WTC11 (cell line): ENCODE data around the gene SBK3. TPM values are rescaled to one million over a fixed set of nuclear protein-coding genes. Genes with fewer than 3 reads are reported as not detected.
"Not testable (repeated sequence)": the region's sequence is repeated elsewhere in the genome, so short reads cannot be mapped to it uniquely, and the experiment has no call there.

Experiments
- ATAC-seq: fragments of 200-7000 bp; cut with Tn5 transposase; 2 replicates; pipeline ENCODE4 v1.10.0; 2021; ENCODE audit warnings: mild to moderate bottlenecking, moderate library complexity
- CTCF ChIA-PET: fragments of 300-600 bp; sonication (Branson Sonifier 250); formaldehyde crosslinking; loops from one replicate; lab custom pipeline; 2021; ENCODE audit warnings: antibody characterized with exemption; lab: Charles Lee
- POLR2A ChIA-PET: fragments of 350-600 bp; sonication (Branson Sonifier 250); formaldehyde crosslinking; loops from one replicate; lab custom pipeline; 2021; ENCODE audit warnings: antibody characterized with exemption; lab: Charles Lee
- DNase-seq: peaks from one replicate; pipeline ENCODE4 v3.0.0; 2021; ENCODE audit warnings: low spot score
- H3K27ac Mint-ChIP-seq: 2 replicates; pipeline ENCODE4 v1.8.0; 2021; ENCODE audit warnings: mixed read lengths
- H3K27me3 Mint-ChIP-seq: 2 replicates; pipeline ENCODE4 v1.8.0; 2021; ENCODE audit warnings: low read depth, mild to moderate bottlenecking, moderate library complexity, mixed read lengths
- H3K36me3 Mint-ChIP-seq: 2 replicates; pipeline ENCODE4 v1.8.0; 2021; ENCODE audit warnings: mixed read lengths
- H3K4me1 Mint-ChIP-seq: 2 replicates; pipeline ENCODE4 v1.8.0; 2022; ENCODE audit warnings: mixed read lengths
- H3K4me3 Mint-ChIP-seq: 2 replicates; pipeline ENCODE4 v1.8.0; 2021; ENCODE audit warnings: mild to moderate bottlenecking, moderate library complexity, mixed read lengths
- H3K9me3 Mint-ChIP-seq: 2 replicates; pipeline ENCODE4 v1.8.0; 2021; ENCODE audit warnings: mixed read lengths
- CREB1 ChIP-seq: sonication (generic); formaldehyde crosslinking; IDR thresholded peaks from 2 replicates; pipeline ENCODE4 v1.8.0; 2023; ENCODE audit warnings: mild to moderate bottlenecking, missing genetic modification reagents
- CTCF ChIP-seq: fragments of 200-600 bp; IDR thresholded peaks from 2 replicates; pipeline ENCODE4 v1.8.0; 2022; ENCODE audit warnings: antibody characterized with exemption
- FOXK1 ChIP-seq: sonication (generic); formaldehyde crosslinking; IDR thresholded peaks from 2 replicates; pipeline ENCODE4 v1.8.0; 2022; ENCODE audit warnings: mild to moderate bottlenecking, moderate library complexity, missing genetic modification reagents
- FOXP1 ChIP-seq: sonication (generic); formaldehyde crosslinking; IDR thresholded peaks from 2 replicates; pipeline ENCODE4 v1.8.0; 2022; ENCODE audit warnings: missing genetic modification reagents, mild to moderate bottlenecking, moderate library complexity, borderline replicate concordance
- GTF2I ChIP-seq: fragments of 250-450 bp; sonication (Bioruptor Pico); conservative IDR thresholded peaks from 2 replicates; pipeline ENCODE4 v1.4.0; 2021; ENCODE audit warnings: mild to moderate bottlenecking
- HMGA2 ChIP-seq: fragments of 250-450 bp; sonication (Bioruptor Pico); IDR thresholded peaks from 2 replicates; pipeline ENCODE4 v1.4.0; 2021; ENCODE audit warnings: mild to moderate bottlenecking, moderate library complexity
- MYBL2 ChIP-seq: sonication (generic); formaldehyde crosslinking; IDR thresholded peaks from 2 replicates; pipeline ENCODE4 v1.8.1; 2023; ENCODE audit warnings: mild to moderate bottlenecking, moderate library complexity, missing genetic modification reagents
- STAT6 ChIP-seq: sonication (generic); formaldehyde crosslinking; conservative IDR thresholded peaks from 2 replicates; pipeline ENCODE4 v1.8.1; 2023; ENCODE audit warnings: mild to moderate bottlenecking, low read depth, missing genetic modification reagents, moderate library complexity
- TEAD4 ChIP-seq: sonication (generic); formaldehyde crosslinking; IDR thresholded peaks from 2 replicates; pipeline ENCODE4 v1.8.0; 2022; ENCODE audit warnings: mild to moderate bottlenecking, missing genetic modification reagents
- TP53 ChIP-seq: sonication (generic); formaldehyde crosslinking; IDR thresholded peaks from 2 replicates; pipeline ENCODE4 v1.8.1; 2023; ENCODE audit warnings: mild to moderate bottlenecking, missing genetic modification reagents
- ZNF121 ChIP-seq: sonication (generic); formaldehyde crosslinking; IDR thresholded peaks from 2 replicates; pipeline ENCODE4 v1.8.0; 2023; ENCODE audit warnings: missing genetic modification reagents
- ZNF416 ChIP-seq: fragments of 250-450 bp; sonication (Bioruptor Pico); IDR thresholded peaks from 2 replicates; pipeline ENCODE4 v1.9.0; 2021; ENCODE audit warnings: mild to moderate bottlenecking, inconsistent platforms
- total RNA-seq: library from RNA; stranded (reverse); gene quantifications from 3 replicates; pipeline ENCODE4 v1.2.3, GENCODE V29; 2021
- TF ChIP-seq, protein P1 (sequence below): fragments of 250-450 bp; sonication (Bioruptor Pico); IDR thresholded peaks from 2 replicates; pipeline ENCODE4 v1.9.0; 2021; ENCODE audit warnings: moderate library complexity, mild to moderate bottlenecking, inconsistent platforms, borderline replicate concordance

SBK3 gene
- total RNA-seq, 1 experiment from 2014 or later, result 0.90 TPM

- TF ChIP-seq MYBL2 (CRISPR knock-in tag) (no peak), FOXP1 (no peak), FOXK1 (CRISPR knock-in tag) (no peak), CREB1 (CRISPR knock-in tag) (no peak), TEAD4 (no peak), CTCF (no peak), GTF2I (CRISPR knock-in tag) (no peak)
- TF ChIP-seq, protein P1, sequence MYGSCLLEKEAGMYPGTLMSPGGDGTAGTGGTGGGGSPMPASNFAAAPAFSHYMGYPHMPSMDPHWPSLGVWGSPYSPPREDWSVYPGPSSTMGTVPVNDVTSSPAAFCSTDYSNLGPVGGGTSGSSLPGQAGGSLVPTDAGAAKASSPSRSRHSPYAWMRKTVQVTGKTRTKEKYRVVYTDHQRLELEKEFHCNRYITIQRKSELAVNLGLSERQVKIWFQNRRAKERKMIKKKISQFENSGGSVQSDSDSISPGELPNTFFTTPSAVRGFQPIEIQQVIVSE (CRISPR knock-in tag), result no peak
Measured at GRCh38 chr19:55578761-55579747, 33.7 kb upstream of the SBK3 start (continued).

DNA sequence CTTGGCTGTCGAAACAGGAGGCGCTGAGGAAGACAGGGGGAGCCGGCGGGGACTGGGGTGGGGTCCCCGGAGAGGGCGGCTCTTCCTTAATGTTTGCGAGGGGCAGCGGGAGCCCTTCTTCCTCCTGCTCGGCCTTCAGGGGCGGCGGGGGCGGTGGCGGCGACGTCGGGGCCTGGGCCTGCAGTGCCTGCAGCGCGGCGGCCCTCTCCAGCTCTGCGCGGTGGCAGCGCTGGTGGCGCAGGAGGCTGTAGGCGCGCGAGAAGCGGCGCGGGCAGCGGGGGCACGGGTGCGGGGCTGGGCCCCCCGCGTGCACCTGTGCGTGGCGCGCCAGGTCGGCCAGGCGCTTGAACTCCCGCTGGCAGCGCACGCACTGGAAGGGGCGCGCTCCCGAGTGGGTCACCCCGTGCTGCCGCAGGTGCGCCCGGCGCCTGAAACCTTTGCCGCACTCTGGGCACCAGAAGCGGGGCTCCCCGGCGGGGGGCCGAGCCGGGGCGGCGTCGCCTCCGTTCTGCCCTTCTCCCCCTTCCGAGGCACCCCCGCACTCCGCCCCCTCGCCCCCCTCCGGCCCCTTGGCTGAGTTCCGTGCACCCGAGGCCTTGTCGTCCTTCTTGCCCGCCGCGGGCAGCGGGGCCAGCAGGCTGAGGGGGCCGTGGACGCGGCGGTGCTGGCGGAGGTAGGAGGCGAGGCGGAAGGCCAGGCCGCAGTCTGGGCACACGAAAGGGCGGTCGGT is 32.9 kb upstream of the SBK3 start:
- ChIA-PET POLR2A (no interaction called here), CTCF (no interaction called here)
- H3K36me3 Mint-ChIP-seq, result peaks cover 13% of the 10 kb centered on the region
- no peaks in the 10 kb centered on the region; the same call in 1 of the 2 replicates for H3K27me3 Mint-ChIP-seq
- peaks cover 5% of the 10 kb centered on the region for H3K4me1 Mint-ChIP-seq
- TF ChIP-seq TP53, result no peak
- TF ChIP-seq STAT6, result no peak
- no peaks in the 10 kb centered on the region for H3K9me3 Mint-ChIP-seq
- DNase-seq, result no peak
- ATAC-seq, result no peak
- no peak overlapping the region for H3K27ac Mint-ChIP-seq
- no peak overlapping the region for H3K4me3 Mint-ChIP-seq

DNA sequence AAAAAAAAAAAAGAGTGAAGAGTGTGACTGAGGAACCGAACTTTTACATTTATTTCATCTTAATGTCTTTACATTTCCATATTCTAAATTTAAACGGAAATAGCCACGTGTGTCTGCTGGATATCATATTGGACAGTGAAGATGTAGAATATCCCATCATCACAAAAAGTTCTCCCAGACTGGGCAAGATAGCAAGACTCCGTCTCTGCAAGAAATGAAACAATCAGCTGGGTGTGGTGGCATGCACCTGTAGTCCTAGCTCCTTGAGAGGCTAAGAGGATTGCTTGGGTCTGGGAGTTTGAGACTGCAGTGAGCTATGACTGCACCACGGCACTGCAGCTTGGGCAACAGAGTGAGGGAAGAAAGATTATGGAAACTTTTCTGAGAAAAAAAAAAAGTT is 31.4 kb upstream of the SBK3 start:
- ATAC-seq (no peak), DNase-seq (no peak)
- no peaks in the 10 kb centered on the region for H3K9me3 Mint-ChIP-seq
- H3K27ac Mint-ChIP-seq, result no peak overlapping the region
- no peak overlapping the region for H3K4me3 Mint-ChIP-seq
- POLR2A ChIA-PET, result no interaction called here
- H3K36me3 Mint-ChIP-seq, result peaks cover 13% of the 10 kb centered on the region
- TF ChIP-seq ZNF121 (CRISPR knock-in tag) (peak; percentile 78), ZNF416 (no peak)
- H3K4me1 Mint-ChIP-seq, result peaks cover 5% of the 10 kb centered on the region
- no peaks in the 10 kb centered on the region; the same call in 1 of the 2 replicates for H3K27me3 Mint-ChIP-seq
- CTCF ChIA-PET, result no interaction called here

DNA sequence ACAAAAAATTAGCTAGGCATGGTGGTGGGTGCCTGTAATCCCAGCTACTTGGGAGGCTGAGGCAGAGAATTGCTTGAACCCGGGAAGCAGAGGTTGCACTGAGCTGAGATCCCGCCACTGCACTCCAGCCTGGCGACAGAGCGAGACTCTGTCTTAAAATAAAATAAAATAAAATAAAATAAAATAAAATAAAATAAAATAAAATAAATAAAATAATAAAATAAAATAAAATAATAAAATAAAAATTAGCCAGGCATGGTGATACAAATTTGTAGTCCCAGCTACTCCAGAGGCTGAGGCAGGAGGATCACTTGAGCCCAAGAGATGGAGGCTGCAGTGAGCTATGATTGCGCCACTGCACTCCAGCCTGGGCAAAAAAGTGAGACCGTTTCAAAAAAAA is 28.6 kb upstream of the SBK3 start:
- TF ChIP-seq HMGA2 (CRISPR knock-in tag), result peak; percentile 98
- TF ChIP-seq, all 79 proteins: peak for 1; not testable (repeated sequence) for 78
- H3K27ac Mint-ChIP-seq, H3K9me3 Mint-ChIP-seq, H3K4me3 Mint-ChIP-seq, ATAC-seq, H3K4me1 Mint-ChIP-seq, H3K27me3 Mint-ChIP-seq, DNase-seq: not testable (repeated sequence)
- POLR2A ChIA-PET, result interaction anchor here (0.7 to 0.8 kb wide), 2 partner anchors 19 to 42 kb away, joined by 4 to 8 read pairs; no protein-coding TSS in a partner anchor
- CTCF ChIA-PET, result interaction anchor here (0.6 to 1.2 kb wide), 5 partner anchors 16 to 136 kb away, joined by 3 read pairs; partner anchors contain the start of genes FIZ1 and ZNF784
- peaks cover 13% of the 10 kb centered on the region for H3K36me3 Mint-ChIP-seq

DNA sequence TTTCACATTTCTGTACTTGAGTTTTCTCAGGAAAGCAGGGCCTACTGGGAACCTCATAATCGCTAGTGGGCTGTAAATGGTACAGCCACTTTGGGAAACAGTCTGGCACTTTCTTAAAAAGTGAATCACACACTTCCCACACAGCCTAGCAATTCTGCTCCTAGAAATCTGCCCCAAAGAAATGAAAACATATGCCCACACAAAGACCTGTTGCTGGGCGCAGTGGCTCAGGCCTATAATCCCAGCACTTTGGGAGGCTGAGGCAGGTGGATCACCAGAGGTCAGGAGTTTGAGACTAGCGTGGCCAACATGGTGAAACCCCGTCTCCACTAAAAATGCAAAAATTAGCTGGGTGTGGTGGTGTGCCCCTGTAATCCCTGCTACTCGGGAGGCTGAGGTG is 24.1 kb upstream of the SBK3 start:
- ATAC-seq, H3K27ac Mint-ChIP-seq, H3K9me3 Mint-ChIP-seq, H3K4me3 Mint-ChIP-seq, CTCF ChIA-PET, DNase-seq, H3K36me3 Mint-ChIP-seq, H3K4me1 Mint-ChIP-seq, H3K27me3 Mint-ChIP-seq, POLR2A ChIA-PET: not testable (repeated sequence)
